ENCODE results near the gene MAD2L1. TPM values are rescaled to one million over a fixed set of nuclear protein-coding genes. Genes with fewer than 3 reads are reported as not detected.

MAD2L1 gene
- total RNA-seq, 1 donor from 2014 or later = 38.3 TPM

DNA sequence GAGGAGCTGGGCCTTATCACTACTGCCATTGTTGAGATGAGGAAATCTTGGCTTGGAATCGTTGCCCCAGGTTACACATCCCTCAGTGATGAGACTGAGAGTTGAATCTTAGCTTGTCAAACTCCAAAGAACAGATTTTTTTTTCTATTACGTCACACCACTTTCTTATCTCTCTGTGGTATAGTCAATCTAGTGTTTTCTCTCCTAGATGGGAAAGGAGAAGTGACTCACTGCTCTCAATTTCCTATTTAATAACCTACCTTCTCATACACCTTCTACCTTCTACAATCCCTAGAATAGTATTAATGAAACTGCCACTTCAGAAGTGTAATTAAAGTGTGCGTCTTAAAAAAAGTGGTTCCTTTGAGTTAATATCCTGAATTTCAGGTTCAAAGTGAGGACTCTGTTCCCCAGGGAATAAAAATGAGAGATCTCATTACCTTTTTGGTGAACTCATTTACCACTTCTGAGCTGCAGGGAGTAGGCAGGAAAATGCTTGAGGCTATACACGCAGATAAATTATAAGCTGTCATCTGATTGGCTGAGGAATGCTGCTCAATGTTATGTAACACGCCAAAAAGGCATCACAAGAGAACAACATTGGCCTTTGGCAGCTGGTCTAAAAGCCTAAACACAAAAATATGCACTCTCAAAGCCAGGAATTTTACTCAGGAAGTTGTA is 59.3 kb downstream of the MAD2L1 start:
- no peak for DNase-seq (ENCODE audit: low read depth)
- H3K4me3 ChIP-seq (ENCODE audit: low read depth, low read length) = no peak overlapping the region
- TF ChIP-seq, protein P1, sequence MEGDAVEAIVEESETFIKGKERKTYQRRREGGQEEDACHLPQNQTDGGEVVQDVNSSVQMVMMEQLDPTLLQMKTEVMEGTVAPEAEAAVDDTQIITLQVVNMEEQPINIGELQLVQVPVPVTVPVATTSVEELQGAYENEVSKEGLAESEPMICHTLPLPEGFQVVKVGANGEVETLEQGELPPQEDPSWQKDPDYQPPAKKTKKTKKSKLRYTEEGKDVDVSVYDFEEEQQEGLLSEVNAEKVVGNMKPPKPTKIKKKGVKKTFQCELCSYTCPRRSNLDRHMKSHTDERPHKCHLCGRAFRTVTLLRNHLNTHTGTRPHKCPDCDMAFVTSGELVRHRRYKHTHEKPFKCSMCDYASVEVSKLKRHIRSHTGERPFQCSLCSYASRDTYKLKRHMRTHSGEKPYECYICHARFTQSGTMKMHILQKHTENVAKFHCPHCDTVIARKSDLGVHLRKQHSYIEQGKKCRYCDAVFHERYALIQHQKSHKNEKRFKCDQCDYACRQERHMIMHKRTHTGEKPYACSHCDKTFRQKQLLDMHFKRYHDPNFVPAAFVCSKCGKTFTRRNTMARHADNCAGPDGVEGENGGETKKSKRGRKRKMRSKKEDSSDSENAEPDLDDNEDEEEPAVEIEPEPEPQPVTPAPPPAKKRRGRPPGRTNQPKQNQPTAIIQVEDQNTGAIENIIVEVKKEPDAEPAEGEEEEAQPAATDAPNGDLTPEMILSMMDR (conservative IDR thresholded peaks at IDR 0.05; ENCODE audit: low read depth, low read length) = no peak
